ENCODE data around the gene PPP1R1B.

Gene PPP1R1B

DNA sequence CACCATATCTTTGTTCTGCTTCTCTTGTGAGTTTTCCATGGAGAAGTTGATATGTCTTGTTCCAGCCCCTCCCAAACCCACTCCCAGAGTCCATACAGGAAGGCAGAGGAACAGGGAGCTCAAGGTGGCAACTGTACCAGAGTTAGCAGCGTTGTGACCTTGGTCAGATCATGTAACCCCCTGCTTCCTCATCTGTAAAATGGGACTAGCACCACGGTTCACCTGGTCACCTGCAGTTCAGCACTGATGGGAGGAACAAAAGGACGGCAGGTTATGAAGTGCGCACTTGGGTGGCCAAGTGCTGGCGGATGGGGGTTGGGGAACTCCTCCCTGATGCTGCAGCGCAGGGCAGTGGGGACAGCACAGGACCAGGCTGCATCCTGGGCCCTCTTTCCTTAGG is 11.3 kb upstream of the PPP1R1B start:
- DNase-seq (ENCODE audit: low read depth): no peak

DNA sequence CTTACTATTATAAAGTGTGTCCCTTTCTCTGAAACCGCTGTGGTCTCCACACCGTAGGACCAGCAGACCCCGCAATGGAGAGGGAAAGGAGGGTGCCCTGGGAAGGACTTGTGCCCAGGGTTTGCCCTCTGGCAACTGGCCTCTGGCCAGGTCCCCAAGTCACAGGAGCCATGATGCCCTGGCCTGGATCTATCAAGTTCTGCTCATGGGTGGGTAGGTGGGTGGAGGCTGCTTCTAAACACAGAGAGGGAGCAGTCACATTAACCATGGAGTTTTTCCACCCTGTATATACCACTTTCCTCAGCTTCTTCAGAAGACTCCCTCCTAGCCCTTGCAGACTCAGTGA is 9.7 kb upstream of the PPP1R1B start:
- no peak for DNase-seq (ENCODE audit: low read depth)

- DNase-seq (ENCODE audit: low read depth): no peak
Measured at GRCh38 chr17:39617446-39618245, 9.1 kb upstream of the PPP1R1B start.

DNA sequence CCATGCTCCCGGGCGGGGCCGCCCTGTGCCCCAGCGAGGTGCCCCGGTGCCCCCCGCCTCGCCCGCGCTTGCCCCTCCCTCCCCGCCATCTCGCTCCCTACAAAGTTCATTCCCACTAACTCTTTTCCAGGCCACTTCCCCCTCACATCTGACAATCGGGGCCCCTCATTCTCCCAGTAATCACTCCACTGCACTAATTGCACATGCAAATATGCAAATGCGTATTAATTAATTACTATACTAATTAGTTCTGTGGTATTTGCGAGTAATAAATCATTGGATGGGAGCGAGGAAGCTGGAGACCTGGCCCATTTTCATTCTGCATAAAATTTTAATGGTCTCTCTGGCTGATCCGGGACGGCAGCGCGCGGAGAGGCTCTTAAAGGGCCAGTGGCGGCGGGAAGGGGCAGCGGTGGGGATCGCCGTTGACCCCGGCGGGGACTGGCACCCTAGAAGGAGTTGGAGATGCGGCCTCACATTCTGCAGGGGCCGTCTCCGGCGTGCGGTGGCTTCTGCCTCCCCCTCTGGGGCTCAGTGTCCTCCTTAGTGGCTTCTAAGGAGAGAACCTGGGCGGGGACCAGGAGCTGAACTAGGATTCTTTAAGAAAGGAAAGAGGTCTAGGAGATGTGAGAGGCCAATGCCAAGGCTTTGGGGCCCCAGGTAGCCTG is 8.4 kb upstream of the PPP1R1B start:
- no peak for DNase-seq (ENCODE audit: low read depth)

DNA sequence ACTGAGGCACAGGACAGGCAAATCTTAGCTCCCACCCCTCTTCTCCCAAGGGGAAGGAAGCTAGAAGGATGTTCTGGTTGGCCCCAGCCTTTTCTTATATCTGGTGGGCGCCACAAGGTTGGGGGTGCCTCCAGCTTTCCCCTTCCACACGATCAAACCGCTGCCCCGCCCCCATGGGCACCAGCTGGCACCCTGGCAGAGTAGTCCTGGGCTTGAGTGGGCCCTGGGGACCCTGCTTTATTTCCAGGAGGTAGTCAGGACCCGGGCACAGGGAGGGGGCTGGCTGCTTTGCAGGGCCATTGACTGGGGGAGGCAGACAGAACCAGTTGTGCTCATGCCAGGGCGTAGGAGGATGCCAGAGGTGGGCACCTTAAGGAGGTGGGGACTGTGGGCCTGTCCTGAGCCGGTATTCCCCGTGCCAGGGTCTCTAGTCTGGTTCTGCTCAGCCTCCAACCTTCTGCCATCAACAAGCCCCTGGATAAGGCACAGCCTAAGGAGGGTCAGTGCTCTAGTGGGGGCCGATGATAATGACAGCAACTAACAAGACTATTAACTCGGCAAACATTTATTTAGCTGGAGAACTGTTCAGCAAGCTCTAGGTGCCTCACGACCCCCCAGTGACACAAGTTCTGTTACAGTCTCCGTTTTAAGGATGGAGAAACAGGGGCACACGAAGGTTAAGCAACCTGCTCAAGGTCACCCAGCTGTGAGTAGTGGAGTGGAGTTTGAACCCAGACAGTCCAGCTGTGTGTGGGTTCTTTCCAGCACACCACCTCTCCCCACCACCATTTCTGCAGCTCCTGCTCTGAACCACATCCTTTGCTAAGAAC is 7.6 kb upstream of the PPP1R1B start:
- no peak for DNase-seq (ENCODE audit: low read depth)

GRCh38 chr17:39619786-39620101 is 7.0 kb upstream of the PPP1R1B start:
- DNase-seq (ENCODE audit: low read depth): no peak

- DNase-seq (ENCODE audit: low read depth): peak; percentile 47
Measured at GRCh38 chr17:39621523-39622379, 5.0 kb upstream of the PPP1R1B start.

DNA sequence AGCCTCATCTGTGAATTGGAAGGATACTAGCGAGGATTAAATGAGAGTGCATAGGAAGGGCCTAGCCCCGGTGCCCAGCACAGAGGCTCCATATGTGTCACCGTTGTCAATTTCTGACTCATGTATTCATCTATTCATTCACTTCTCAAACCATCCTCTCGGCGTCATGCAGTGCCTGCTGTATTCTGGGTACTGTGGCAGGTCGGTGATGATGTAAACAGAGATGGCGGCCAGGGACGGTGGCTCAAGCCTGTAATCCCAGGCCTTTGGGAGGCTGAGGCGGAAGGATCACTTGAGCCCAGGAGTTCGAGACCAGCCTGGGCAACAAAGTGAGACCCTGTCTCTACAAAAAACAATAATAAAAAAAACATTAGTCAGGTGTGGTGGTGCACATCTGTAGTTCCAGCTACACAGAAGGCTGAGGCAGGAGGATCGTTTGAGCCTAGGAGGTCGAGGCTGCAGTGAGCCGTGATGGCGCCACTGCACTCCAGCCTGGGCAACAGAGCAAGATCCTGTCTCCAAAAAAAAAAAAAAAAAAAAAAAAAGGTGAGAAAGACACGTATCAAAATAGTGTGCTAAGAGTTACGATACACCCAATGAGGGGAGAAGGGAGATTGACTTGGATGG is 4.3 kb upstream of the PPP1R1B start:
- DNase-seq (ENCODE audit: low read depth): no peak

- DNase-seq (ENCODE audit: low read depth): peak; percentile 34
Measured at GRCh38 chr17:39623356-39623950, 3.3 kb upstream of the PPP1R1B start.

DNA sequence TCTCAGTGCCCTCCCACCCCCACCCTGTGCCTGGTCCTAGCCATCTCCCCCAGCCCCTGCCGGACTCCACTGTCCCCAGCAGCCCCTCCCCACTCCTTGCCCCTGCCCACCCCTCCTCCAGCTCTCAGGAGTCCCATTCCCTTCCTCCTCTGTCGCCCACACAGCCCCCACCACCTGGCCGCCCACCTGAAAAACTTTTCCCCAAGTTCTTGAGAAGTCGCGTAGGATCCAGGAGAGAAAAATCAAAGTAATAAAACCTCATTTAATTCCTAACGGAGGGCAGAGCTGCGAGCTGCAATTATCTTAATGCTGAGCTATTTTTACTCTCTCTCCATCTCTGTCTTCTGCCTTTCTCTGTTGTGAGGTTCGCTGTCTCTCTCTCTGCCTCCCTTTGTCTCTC is 2.4 kb upstream of the PPP1R1B start:
- DNase-seq (ENCODE audit: low read depth): no peak

GRCh38 chr17:39625198-39625785 is 1.5 kb upstream of the PPP1R1B start:
- DNase-seq (ENCODE audit: low read depth): no peak

DNA sequence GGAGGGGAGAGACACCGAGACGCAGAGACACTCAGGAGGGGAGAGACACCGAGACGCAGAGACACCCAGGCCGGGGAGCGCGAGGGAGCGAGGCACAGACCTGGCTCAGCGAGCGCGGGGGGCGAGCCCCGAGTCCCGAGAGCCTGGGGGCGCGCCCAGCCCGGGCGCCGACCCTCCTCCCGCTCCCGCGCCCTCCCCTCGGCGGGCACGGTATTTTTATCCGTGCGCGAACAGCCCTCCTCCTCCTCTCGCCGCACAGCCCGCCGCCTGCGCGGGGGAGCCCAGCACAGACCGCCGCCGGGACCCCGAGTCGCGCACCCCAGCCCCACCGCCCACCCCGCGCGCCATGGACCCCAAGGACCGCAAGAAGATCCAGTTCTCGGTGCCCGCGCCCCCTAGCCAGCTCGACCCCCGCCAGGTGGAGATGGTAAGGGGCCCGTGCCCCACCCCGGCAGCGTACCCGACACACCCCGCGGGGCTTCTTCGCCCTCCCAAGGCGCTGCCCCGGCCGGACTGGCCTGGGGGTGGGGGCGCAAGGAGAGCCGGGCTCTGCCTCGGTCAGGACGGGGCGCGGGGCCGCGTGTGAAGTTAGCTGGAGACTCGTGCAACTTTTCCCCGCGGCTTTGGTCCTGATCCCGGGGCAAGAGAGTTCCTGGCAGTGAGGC is 427 bp downstream of the PPP1R1B start:
- no peak for DNase-seq (ENCODE audit: low read depth)

GRCh38 chr17:39627712-39628516 is 1.2 kb downstream of the PPP1R1B start:
- DNase-seq (ENCODE audit: low read depth): no peak

DNA sequence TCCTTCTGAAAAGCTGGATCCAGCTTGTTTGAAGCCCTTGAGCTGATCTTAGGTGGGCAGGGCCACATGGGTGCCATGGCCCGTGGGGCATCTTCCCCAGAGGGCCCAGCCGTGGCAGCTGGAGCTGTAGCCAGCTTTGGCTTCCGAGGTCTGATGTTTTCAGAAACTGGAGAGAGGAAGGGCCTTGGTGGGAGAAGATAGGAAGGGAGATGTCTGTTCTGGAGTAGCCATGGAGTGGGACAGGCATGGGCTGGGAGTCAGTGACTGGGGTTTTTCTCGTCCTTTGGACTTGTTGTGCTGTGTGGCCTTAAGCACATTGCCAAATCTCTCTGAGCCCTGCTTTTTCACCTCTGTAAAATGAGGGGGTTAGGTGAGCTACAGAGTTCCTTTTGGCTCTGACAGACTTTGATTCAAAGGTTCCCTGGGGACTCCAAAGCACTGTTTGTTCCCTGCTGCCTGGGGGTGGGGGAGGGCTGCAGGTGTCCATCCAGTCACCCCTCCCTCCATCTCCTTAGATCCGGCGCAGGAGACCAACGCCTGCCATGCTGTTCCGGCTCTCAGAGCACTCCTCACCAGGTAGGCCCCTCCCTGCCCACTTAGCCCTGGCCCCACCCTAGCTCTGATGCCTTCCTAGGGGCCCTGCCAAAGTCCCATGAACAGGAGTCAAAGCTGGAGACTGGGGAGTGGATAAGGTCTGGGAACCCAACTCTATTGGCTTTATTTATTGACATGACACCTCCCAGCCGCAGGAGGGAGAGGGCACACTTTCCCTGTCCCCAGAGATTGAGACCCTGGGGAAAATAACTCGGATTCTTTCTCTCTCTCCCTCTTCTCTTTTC is 2.1 kb downstream of the PPP1R1B start:
- no peak for DNase-seq (ENCODE audit: low read depth)

DNA sequence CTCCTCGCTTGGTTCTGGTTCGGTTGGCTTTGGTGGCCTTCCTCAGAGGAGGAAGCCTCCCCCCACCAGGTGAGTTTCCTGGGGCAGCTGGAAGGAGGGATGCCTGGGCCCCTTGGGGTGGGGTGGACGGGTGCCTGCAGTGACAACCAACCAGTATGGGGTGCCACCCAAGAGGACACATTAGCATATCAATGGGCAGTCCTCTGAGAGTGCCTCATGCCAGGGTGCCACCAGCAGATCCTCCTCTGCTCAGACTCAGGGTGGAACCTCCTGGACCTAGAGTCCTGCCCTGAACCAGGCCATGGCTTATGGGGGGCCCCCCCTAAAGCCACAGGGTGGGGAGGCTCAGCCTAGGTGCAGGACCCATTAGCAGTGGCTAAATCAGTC is 2.7 kb downstream of the PPP1R1B start:
- DNase-seq (ENCODE audit: low read depth): no peak

- no peak for DNase-seq (ENCODE audit: low read depth)
Measured at GRCh38 chr17:39629898-39630297, 3.1 kb downstream of the PPP1R1B start.

DNA sequence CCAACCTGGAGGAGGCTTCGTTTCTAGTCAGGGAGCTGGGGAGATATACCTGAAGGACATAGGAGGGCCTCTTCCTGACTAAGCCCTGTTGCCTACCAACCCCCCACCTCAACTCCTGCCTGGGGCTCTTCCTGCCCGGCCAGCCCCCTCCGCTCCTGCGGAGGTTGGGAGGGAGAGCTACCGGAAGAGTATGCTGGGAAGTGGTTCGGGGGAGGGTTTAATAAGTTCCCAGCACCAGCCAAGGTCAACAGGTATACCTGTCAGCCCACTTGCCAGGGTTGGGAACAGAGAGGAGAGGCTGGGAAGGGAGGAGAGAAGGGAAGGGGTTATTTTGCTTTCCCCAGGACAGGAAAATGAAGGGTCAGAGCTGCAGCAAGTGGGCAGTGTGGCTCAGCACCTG is 4.7 kb downstream of the PPP1R1B start:
- no peak for DNase-seq (ENCODE audit: low read depth)

GRCh38 chr17:39632153-39632941 is 5.6 kb downstream of the PPP1R1B start:
- no peak for DNase-seq (ENCODE audit: low read depth)

Measured in stromal cell of bone marrow (primary cell).